GDM1 (cell line): ENCODE measurements around the gene SLC66A2.

ENCODE experiments used
- DNase-seq: peaks from one replicate; lab custom pipeline; 2025; lab: John Stamatoyannopoulos, UW

Gene SLC66A2

GRCh38 chr18:79919089-79919488 is 32.4 kb downstream of the SLC66A2 start:
- no peak for DNase-seq

GRCh38 chr18:79918615-79919011 is 32.8 kb downstream of the SLC66A2 start:
- no peak for DNase-seq

DNA sequence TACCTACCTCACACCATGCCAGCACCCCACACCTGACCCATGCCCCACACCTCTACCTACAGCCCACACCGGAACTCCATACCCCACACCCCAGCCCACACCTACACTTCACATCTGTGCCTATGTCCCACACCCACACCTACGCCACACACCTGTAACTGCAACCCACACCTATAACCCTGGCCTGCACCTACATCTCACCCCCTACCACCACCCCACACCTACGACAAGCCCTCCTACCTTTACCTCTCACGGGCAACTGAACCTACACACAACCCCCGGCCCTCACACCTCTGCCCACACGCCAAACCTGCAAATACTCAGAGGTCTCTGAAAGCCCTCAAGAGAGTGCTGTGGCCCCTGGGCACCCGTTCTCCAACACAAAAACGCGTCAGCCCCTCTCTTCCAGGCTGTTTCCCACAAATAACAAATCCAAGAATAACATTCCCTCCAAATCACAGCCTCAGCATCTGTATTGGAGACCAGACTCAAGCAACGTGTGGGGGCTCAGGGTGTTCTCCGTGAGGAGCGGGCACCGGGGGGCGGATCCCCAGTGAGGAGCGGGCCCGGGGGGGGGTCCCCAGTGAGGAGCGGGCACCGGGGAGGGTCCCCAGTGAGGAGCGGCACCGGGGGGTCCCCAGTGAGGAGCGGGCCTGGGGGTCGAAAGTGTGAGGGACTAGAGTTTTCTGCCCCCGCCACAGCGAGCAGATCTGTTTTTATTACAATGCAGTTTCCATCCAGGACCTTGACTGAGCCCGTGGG is 33.4 kb downstream of the SLC66A2 start:
- DNase-seq = no peak

- no peak for DNase-seq
Observed at GRCh38 chr18:79917169-79917852, 34.1 kb downstream of the SLC66A2 start.

GRCh38 chr18:79916546-79917168 is 34.8 kb downstream of the SLC66A2 start:
- no peak for DNase-seq

GRCh38 chr18:79916128-79916494 is 35.3 kb downstream of the SLC66A2 start:
- DNase-seq = no peak

DNA sequence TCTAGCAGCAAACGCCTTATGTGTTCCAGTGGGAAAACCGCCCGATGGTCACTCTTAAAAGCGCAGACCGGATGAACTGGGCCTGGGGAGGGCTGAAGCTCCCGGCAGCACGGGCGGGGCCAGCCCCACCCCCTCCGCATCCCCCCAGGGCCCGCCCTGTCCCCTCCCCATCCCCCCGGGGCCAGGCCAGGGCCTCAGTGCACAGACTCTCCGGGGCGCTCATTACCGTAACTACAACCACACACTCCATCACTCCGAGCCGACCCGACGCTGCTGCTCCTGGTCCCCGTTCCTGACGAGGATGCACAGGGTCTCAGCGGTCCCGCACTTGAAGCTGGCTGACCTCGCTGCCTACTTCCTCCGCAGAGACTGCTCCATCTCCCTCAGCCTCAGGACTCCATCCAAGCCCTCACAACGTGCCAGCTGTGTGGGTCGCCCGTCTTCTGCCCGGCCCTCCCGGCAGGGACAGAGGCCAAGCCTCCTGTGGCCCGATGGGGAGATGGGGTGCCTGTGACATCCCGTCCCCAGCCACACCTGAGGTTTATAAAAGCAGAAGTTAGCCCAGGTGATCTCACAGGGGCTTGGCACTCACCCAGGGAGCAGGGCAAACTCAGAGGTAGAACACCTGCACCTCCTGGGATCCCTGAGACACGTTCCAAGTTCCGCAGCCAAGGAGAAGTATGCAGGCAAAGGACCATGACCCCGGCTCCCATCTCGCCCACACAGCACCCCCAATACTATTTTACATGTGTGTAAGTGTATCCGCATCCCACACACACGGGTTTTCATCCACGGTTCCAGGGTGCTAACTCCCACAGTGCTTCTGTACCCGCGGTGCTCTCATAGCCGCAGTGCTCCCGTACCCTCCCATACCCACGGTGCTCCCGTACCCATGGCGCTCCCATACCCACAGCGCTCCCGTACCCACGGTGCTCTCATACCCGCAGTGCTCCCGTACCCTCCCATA is 36.0 kb downstream of the SLC66A2 start:
- DNase-seq = no peak

DNA sequence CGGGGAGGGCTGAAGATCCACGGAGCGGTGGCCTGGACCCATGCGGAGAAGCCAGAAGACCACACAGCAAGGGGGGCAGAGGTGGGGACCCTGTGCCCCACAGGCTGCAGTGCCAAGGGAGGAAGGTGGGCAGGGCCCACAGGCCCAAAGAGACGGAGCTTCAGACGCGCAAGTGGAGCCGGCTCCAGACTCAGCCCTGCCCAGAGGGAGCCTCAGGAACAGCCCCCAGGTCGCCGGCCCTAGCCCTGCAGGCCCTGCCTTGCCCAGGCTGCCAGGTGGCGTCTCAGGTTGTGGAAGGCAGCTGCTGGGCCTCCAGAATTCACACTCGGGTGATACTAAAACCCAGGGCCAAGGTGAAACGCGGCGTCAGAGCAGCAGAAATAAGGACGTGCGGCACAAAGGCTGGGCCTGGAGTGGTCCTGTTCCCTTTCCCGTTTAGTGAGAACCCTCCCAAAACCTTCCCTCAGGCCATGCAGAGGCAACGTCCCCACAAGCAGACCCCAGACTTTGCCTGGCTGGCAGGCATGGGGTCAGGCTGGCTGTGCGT is 36.8 kb downstream of the SLC66A2 start:
- no peak for DNase-seq

DNA sequence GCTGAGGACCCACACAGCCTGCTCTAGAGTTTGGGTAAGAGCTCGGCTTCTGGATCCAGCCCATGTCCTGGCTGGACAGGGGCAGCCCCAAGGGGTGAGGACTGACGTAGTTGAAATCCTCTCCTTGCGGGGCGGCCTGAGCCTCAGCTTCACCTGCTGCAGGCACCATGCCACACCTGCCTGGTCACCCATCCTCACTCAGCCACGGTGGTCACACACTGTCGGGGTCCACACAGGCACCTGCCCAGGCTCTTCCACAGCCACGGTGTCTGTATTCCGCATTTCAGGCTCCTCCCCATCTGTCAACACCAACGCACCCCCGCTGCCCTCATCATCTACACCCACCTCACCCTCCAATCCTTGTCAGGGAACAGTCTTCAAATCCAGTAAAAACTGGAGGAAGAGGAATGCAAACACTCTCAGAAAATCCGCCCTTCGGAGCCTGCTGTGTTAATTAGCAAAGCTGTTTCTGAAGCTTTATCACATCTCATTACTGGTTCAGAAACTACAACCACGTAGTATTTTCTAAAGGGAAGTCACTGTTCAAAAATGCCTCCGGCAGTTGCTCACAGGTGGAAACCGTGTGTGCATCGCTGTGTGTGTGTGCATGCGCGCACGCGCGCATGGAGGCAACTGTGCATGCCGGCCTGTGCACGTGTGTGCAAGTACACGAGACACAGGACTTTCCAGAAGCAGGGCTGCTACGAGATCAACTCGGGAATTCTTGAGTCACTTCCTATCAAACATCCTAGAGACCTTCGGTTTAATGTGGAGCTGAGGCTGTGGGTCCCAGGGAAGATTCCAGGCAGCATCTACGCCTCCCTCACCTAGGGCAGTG is 38.2 kb downstream of the SLC66A2 start:
- DNase-seq = no peak

GRCh38 chr18:79912409-79912991 is 39.0 kb downstream of the SLC66A2 start:
- no peak for DNase-seq

DNA sequence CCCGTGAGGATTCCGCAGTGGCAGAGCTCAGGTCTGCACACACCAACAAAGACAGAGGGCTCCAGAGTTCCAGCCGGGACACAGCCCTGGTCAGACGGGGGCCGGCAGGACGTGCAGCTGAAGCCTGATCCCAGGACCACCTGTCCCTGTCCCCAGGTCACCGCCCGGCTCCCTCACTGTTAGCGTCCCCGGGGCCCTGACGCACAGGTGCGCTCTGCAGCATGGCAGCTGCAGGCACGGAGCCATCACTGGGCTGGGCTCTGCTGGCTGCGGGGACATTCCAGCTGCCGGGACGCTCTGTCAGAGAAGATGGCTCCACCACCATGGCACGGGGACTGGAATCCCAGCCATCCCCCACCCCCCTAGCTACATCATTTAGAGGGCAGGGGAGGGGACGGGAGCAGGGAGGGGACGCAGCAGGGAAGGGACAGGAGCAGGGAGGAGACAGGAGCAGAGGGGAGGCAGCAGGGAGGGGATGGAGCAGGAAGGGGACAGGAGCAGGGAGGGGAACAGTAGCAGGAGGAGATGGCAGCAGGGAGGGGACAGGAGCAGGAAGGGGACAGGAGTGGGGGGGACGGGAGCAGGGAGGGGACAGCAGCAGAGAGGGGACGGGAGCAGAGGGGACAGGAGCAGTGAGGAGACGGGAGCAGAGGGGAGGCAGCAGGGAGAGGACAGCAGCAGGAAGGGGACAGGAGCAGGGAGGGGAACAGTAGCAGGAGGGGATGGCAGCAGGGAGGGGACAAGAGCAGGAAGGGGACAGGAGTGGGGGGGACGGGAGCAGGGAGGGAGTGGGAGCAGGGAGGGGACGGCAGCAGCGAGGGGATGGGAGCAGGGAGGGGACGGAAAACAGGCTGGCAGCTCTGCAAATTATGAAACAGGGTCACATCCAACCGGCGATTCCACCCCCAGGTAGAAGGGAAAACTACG is 39.8 kb downstream of the SLC66A2 start:
- DNase-seq = no peak

- no peak for DNase-seq
Observed at GRCh38 chr18:79910563-79911343, 40.7 kb downstream of the SLC66A2 start.

DNA sequence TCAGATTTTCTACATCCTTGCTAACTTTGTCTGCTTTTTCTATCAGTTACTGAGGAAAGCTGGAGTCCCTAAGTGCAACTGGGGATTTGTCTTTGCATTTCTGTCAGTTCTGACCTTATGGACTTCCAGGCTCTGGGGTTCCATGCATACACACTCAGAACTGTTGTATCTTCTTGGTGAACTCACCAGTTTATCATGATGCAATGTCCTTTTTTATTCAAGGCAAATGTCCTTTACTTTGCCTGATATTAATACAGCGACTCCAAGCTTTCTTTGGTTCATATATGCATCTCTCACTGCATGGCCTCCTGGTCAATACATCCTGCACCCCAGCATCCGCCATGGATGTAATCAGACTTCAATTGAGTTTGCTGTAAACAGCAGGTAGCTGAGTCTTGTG is 44.7 kb downstream of the SLC66A2 start:
- DNase-seq = no peak

GRCh38 chr18:79905993-79906392 is 45.5 kb downstream of the SLC66A2 start:
- no peak for DNase-seq

DNA sequence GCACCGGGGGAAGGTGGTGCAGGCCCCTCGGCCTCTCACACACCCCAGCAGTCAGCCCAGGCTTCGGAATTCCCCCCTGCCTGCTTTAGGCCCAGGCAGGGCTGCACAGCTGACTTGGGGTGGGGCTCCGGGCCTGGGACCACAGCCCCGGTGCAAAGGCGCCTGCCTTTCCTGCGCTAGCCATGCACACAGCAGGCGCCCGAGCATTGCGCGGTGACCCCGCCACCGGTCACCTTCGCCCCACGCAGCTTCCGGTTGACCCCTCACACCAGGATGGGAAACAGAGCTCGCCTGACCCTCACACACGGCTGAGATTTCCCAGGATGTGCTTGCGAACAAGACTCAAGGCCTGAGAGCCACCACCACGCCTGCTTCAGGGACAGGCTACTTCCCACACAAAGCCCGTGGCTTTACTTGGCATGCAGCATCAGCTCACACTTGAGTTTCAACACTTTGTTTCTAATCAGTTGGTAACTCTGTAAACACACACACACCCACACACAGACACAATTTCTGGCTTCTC is 46.0 kb downstream of the SLC66A2 start:
- DNase-seq = no peak

DNA sequence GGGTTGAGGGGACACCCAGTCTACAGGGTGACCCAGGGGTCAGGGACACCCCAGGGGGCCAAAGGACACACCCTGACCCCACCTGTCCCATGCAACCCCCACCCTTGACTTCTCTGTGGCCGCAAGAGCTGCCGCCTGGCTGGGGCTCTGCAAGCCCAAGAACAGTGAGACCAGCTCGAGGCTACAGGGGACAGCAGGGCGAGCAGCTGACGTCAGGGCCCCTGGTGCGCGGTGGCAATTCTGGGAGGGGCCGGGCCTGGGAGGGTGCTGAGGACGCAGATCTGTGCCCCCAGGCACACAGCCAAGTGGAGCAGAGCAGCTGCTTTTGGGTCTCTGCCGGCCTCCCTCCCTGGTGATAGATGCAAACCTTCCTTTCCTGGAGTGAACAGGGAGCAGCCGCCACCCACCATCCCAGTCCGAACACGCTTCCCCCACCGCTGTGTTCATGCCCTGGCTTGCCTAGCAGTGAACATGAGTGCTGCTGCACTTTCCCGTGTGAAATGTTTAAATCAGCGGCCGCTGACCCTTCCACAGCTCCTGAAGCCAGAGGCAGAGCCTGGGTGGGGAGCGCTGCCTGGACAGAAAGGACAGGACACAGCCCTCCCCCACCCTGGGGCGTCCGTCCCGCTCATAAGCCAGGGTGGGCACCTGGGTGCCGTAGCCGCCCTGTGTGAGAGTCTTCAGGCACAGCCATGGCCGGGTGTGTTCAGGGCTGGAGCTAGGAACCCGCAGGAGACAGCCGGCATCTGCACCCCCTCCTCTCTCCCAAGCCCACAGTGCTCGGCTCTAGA is 46.9 kb downstream of the SLC66A2 start:
- no peak for DNase-seq

DNA sequence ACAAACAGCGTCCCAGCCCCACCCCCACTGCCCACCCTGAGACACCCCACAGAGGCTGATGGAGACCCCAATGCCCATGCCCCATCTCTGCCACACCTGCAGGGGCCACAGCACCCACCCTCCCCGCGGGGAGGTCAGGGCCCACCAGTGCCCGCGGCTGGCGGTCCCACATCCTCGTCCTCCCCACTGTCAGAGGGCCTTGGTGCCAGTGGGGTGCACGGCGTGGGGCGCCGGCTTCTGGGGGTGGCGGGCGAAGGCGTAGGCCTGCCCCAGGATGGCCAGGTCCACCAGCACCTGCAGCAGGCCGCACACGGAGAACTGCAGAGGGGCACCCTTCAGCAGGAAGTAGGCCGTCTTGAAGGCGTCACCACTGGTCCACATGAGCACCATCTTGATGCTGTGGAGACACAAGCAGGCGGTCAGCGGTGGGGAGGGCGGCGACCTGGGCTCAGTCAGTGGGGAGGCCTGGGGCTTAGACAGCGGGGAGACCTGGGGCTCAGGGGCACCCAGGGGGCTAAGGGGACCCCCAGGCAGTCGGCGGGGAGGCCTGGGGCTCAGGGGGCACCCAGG is 47.6 kb downstream of the SLC66A2 start:
- no peak for DNase-seq
